OCI-LY3 (cell line): Measurements from ENCODE around the gene TECPR2.

Source experiments
- EZH2phosphoT487 ChIP-seq: fragments of 200-600 bp; shearing (Covaris generic); IDR thresholded peaks from 2 replicates; pipeline ENCODE4 v1.6.1; 2018; ENCODE audit warnings: antibody characterized with exemption, mixed run types, low read depth
- TF ChIP-seq, protein P1 (sequence below): fragments of 200-600, 300-600 bp; sonication (generic); IDR thresholded peaks from 2 replicates; pipeline ENCODE4 v1.5.1; 2014; ENCODE audit warnings: antibody characterized with exemption, low read length, low read depth

DNA sequence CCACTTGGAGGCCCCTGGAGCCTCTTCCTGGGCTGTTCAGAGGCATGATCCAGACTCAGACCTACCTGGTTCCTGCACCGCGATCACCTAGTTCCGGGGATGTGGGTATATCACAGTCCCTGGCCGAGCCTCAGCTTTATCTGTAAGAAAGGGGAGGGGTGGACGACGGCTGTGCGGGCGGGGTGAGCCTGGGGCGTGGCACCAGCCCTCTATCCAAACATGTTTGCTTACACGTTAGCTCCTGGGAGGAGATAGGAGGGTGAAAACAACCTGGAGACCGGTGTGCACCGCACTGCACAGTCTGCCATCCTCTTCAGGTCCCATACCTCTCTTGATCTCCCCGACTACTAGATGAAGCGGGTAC is 145.7 kb downstream of the TECPR2 start:
- TF ChIP-seq, protein P1, sequence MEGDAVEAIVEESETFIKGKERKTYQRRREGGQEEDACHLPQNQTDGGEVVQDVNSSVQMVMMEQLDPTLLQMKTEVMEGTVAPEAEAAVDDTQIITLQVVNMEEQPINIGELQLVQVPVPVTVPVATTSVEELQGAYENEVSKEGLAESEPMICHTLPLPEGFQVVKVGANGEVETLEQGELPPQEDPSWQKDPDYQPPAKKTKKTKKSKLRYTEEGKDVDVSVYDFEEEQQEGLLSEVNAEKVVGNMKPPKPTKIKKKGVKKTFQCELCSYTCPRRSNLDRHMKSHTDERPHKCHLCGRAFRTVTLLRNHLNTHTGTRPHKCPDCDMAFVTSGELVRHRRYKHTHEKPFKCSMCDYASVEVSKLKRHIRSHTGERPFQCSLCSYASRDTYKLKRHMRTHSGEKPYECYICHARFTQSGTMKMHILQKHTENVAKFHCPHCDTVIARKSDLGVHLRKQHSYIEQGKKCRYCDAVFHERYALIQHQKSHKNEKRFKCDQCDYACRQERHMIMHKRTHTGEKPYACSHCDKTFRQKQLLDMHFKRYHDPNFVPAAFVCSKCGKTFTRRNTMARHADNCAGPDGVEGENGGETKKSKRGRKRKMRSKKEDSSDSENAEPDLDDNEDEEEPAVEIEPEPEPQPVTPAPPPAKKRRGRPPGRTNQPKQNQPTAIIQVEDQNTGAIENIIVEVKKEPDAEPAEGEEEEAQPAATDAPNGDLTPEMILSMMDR: no peak
- no peak for TF ChIP-seq EZH2phosphoT487
